ENCODE results near the gene FBXO46.

Gene FBXO46

GRCh38 chr19:45767881-45768654, 37.4 kb upstream of the FBXO46 start (continued):
- TF ChIP-seq ZNF623 (tag by site-specific recombination; IDR thresholded peaks at IDR 0.05) (no peak), ZNF596 (tag by site-specific recombination; IDR thresholded peaks at IDR 0.05) (no peak), BCL11A (tag by site-specific recombination; IDR thresholded peaks at IDR 0.05; ENCODE audit: low read depth) (no peak), ZSCAN18 (tag by site-specific recombination; IDR thresholded peaks at IDR 0.05) (no peak), ZNF785 (tag by site-specific recombination; IDR thresholded peaks at IDR 0.05) (no peak), ZNF26 (tag by site-specific recombination; IDR thresholded peaks at IDR 0.05) (no peak), ZSCAN30 (tag by site-specific recombination; IDR thresholded peaks at IDR 0.05) (no peak), ZNF416 (tag by site-specific recombination; IDR thresholded peaks at IDR 0.05) (no peak), ZNF513 (tag by site-specific recombination; IDR thresholded peaks at IDR 0.05) (no peak), ZNF777 (tag by site-specific recombination; IDR thresholded peaks at IDR 0.05; ENCODE audit: borderline replicate concordance) (0 out of 2 replicates have a peak, but pooled peaks have one; percentile 35), ZNF311 (tag by site-specific recombination; IDR thresholded peaks at IDR 0.05; ENCODE audit: borderline replicate concordance) (no peak), ZNF639 (tag by site-specific recombination; IDR thresholded peaks at IDR 0.05) (no peak), ZNF530 (tag by site-specific recombination; IDR thresholded peaks at IDR 0.05; ENCODE audit: low read depth) (no peak), ZNF426 (tag by site-specific recombination; IDR thresholded peaks at IDR 0.05) (no peak), ZNF433 (tag by site-specific recombination; IDR thresholded peaks at IDR 0.05; ENCODE audit: low read depth) (no peak), KLF8 (tag by site-specific recombination; IDR thresholded peaks at IDR 0.05) (peak; percentile 86), ZFP37 (tag by site-specific recombination; IDR thresholded peaks at IDR 0.05) (peak; percentile 77; the same call in 1 of the 2 replicates), ELK4 (IDR thresholded peaks at IDR 0.05; ENCODE audit: borderline replicate concordance, low read depth, low read length) (no peak), SP7 (tag by site-specific recombination; IDR thresholded peaks at IDR 0.05) (no peak), GLIS1 (tag by site-specific recombination; IDR thresholded peaks at IDR 0.05) (no peak), KLF17 (tag by site-specific recombination; IDR thresholded peaks at IDR 0.05) (no peak), ZNF544 (tag by site-specific recombination; IDR thresholded peaks at IDR 0.05) (no peak), KLF10 (tag by site-specific recombination; IDR thresholded peaks at IDR 0.05) (peak; percentile 57; the same call in 1 of the 2 replicates), ZNF10 (tag by site-specific recombination; IDR thresholded peaks at IDR 0.05) (no peak), ZNF558 (tag by site-specific recombination; IDR thresholded peaks at IDR 0.05) (no peak), EGR2 (tag by site-specific recombination; IDR thresholded peaks at IDR 0.05; ENCODE audit: low read depth) (peak; percentile 14; the same call in 1 of the 2 replicates), ZNF561 (tag by site-specific recombination; IDR thresholded peaks at IDR 0.05; ENCODE audit: borderline replicate concordance) (no peak; the same call in 1 of the 2 replicates), ZXDB (tag by site-specific recombination; IDR thresholded peaks at IDR 0.05) (peak; percentile 15; the same call in 1 of the 2 replicates), PRDM1 (tag by site-specific recombination; IDR thresholded peaks at IDR 0.05) (no peak), ZNF324 (tag by site-specific recombination; IDR thresholded peaks at IDR 0.05) (no peak), ZNF292 (tag by site-specific recombination; IDR thresholded peaks at IDR 0.05; ENCODE audit: borderline replicate concordance, low read depth) (no peak), ZNF16 (tag by site-specific recombination; IDR thresholded peaks at IDR 0.05; ENCODE audit: low read depth) (no peak), ZFHX2 (tag by site-specific recombination; conservative IDR thresholded peaks at IDR 0.05) (peak; percentile 57)

Measured in HEK293 (cell line).